ENCODE data around the gene BAIAP2.

DNA sequence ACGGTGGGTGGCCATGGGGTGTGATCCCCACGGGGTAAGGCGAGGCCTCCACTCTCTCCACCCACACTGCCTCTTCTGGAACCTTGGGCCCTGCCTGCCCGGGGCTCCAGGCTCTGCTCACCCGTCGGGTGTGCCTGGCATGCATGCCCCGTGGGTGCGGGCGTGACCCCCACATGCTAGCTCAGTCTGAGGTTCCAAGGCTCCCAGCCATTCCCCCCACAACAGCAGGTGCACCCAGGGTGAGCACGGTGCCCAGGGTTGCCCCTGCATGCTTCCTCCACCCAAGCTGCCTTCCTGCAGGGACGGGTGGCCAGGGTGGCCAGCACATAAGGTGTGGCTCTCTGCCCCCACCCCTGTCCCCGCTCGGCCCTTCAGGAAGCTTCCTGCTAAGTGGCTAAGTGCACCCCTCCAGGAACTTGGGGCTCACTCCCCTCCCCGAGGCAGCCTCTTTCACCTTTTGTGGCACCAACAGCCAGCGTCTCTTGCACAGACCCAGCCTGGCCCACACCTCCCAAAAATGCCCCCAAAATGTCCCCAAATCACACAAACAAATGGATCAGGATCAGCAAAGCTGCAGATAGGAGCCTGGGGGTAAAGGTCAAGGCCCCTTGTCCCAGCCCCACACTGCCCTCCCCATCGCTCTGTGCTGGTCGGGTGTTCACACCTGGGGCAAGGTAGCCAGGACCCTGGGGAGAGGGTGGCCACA lies 108.9 kb downstream of the BAIAP2 start:
- TF ChIP-seq, protein P1, sequence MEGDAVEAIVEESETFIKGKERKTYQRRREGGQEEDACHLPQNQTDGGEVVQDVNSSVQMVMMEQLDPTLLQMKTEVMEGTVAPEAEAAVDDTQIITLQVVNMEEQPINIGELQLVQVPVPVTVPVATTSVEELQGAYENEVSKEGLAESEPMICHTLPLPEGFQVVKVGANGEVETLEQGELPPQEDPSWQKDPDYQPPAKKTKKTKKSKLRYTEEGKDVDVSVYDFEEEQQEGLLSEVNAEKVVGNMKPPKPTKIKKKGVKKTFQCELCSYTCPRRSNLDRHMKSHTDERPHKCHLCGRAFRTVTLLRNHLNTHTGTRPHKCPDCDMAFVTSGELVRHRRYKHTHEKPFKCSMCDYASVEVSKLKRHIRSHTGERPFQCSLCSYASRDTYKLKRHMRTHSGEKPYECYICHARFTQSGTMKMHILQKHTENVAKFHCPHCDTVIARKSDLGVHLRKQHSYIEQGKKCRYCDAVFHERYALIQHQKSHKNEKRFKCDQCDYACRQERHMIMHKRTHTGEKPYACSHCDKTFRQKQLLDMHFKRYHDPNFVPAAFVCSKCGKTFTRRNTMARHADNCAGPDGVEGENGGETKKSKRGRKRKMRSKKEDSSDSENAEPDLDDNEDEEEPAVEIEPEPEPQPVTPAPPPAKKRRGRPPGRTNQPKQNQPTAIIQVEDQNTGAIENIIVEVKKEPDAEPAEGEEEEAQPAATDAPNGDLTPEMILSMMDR (conservative IDR thresholded peaks at IDR 0.05 in 1 of 2, IDR thresholded peaks at IDR 0.05 in 1 of 2; ENCODE audit: extremely low read depth in 1 of 2, insufficient read depth in 1 of 2, low read depth in 1 of 2, low read length in 2 of 2), result no peak
- no peak for TF ChIP-seq EZH2 (IDR thresholded peaks at IDR 0.05; ENCODE audit: borderline replicate concordance, low read length)
